ENCODE data around the gene EMID1. TPM values are rescaled to one million over a fixed set of nuclear protein-coding genes. Genes with fewer than 3 reads are reported as not detected.
"Not testable (repeated sequence)": the region's sequence is repeated elsewhere in the genome, so short reads cannot be mapped to it uniquely, and the experiment has no call there.

The EMID1 gene
- total RNA-seq, 1 donor from 2014 or later = 18.5 TPM

GRCh38 chr22:29231971-29232959 lies 26.6 kb downstream of the EMID1 start:
- no peak for DNase-seq

GRCh38 chr22:29233277-29233877 lies 27.7 kb downstream of the EMID1 start:
- DNase-seq = no peak

DNA sequence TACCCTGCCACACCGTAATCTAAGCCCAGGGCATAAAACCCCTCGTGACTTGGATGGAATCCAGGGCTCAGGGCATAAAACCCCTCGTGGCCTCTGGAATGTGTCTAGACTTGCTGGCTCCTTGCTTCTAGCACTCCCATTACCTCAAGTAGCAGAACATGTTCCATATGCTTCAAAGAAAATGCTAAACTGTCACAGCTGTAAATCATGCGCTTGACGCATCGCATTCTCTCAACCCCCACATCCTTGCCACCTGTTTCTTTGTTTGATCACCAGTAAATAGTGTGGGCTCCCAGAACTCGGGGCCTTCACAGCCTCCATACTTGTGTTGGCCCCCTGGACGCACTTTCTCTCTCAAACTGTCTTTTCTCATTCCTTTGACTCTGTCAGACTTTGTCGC lies 34.8 kb downstream of the EMID1 start:
- DNase-seq = not testable (repeated sequence)

- DNase-seq = no peak
These were observed 38.3 kb downstream of the EMID1 start for GRCh38 chr22:29243874-29244446.

DNA sequence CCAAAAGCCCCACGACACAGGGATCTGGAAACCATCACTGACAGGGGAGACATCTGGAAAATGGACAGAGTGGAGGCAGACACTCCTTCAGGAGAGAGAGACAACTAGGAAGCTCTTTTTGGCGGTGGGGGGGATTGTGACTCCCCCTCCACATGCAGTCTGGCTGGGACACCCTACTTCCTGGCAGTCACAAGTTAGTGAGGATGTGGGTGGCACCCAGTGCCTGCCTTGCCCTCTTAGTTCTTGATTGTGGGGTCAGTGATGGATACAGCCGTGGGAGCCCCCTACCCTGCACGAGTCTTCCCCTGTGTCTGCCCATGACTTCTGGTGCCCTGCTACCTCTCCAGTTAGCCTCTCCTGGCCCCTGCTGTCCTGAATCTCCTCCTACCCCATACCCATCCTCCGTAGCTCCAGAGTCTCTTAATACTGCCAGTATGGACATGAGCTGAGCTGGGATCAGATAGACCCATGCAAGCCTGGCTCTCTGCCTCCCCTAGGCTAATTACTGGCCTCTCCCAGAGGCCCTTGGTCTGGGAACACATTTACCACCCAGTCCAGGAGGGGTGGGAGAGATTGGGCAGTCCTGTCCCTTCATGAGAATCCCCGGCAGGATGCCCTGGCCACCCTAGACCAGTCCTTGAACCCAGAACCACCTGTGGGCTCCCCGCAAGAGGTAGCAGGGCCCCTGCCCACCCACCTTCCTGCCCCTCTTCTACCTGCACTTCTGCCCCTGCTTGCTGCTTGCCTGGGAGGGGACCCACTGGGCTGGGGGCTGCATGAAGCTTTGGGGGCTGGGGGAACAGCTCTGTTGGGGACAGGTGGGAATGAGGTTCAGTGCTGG lies 39.3 kb downstream of the EMID1 start:
- no peak for DNase-seq

DNA sequence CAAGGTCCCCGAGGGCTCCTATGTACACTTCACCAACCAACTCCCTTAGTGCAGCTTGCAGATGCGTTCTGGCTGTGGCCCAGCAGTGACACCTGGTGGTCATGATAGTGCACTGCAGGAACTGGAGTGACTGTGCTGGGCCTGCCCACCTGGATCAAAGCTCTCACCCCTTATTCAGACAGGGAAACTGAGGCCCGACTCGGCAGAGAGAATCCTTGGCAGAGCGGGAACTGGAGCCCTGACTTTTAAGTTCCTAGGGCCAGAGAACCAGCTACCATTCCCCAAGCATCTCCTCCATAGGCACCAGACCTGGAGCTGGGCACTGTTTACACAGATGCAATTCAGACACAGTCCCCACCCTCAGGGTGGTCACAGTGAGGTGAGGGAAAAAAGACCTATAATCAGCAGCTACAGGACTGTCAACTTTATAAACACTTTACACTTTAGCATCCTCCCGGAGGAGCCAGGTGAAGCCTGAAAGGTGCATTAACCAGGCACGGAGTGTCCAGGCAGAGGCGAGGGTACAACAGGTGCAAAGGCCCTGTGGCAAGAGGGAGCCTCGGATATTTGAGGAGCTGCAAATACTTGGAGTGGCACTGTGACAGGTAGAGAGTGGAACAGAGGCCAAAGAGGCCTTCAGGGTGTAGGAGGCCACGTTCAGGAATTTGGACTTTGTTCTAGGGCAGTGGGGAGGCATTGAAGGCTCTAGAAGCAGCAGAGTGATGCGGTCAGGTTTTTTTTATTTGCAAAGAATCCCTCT lies 40.1 kb downstream of the EMID1 start:
- DNase-seq = peak; percentile 34

DNA sequence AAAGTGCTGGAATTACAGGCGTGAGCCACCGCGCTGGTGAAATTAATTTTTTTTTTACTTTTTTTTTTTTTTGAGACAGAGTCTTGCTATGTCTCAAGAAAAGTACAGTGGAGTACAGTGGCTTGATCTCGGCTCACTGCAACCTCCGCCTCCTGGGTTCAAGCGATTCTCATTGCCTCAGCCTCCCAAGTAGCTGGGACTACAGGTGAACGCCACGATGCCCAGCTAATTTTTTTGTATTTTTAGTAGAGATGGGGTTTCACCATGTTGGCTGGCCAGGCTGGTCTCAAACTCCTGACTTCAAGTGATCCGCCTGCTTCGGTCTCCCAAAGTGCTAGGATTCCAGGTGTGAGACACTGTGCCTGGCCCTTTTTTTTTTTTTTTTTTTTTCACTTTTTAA lies 42.2 kb downstream of the EMID1 start:
- not testable (repeated sequence) for DNase-seq

- no peak for DNase-seq
These were observed 45.6 kb downstream of the EMID1 start for GRCh38 chr22:29251265-29251664.

DNA sequence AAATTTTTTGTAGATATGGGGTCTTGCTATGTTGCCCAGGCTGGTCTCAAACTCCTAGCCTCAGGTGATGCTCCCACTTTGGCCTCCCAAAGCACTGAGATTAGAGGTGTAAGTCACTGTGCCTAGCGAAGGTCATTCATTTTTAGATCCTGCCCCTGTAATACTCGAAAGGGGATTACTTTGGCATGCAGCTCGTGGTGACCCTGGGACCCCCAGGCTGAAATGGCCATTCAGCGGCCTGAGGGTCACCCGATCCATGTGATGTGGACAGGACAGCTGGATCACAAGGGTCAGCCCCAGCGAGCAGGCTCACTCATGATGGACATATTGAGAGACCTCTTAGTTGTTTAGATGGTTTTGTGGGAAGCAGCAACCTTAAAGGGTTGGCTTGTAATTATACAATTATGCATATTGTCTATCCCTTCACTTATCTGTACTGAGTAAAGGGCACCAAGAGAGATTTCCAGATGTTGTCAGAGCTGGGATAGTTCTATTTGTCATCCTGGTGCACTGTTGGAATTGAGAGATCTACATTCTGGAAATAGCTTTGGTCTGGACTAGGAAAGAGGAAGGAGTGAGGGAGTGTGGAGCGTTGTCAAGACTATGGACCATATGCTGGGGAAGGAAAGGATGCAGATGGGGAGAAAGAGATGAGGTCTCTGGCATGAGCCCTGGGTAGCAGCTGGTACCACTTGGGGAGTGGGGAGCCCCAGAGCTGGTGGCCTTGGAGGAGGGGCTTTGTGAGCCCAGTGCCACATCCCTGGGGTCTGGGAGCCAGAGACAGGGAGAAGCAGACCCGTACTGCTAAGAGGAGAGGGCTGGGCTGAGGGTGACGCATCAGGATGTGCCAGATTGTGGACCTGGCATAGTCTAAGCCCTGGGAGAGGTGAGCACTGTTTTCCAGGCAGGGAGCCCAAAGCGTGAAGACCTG lies 46.5 kb downstream of the EMID1 start:
- no peak for DNase-seq

- DNase-seq = no peak
These were observed 48.0 kb downstream of the EMID1 start for GRCh38 chr22:29253561-29254285.

GRCh38 chr22:29254286-29254660 lies 48.6 kb downstream of the EMID1 start:
- no peak for DNase-seq

GRCh38 chr22:29255064-29255621 lies 49.4 kb downstream of the EMID1 start:
- DNase-seq = no peak

GRCh38 chr22:29256606-29257325 lies 51.1 kb downstream of the EMID1 start:
- no peak for DNase-seq

DNA sequence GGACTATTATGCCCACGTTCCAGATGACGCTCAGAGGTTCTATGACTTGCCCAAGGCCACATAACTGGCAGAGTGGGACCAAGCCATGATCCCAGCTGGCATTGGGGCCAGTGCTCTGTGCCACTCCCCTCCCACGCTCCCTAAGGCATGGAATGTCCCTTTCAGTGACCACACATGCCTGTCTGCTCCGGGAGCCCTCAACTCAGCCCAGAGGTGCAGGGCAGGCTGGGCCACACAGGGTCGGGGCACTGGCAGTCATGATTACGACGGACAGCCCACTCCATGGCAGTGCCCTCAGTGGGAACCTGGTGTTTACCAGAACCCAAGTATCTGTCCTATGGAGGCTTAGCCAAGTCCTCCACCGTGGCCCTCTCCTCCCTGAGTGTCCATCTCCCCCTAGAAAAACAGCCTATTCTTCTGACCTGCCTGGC lies 52.1 kb downstream of the EMID1 start:
- no peak for DNase-seq

GRCh38 chr22:29258407-29259252 lies 52.9 kb downstream of the EMID1 start:
- no peak for DNase-seq

DNA sequence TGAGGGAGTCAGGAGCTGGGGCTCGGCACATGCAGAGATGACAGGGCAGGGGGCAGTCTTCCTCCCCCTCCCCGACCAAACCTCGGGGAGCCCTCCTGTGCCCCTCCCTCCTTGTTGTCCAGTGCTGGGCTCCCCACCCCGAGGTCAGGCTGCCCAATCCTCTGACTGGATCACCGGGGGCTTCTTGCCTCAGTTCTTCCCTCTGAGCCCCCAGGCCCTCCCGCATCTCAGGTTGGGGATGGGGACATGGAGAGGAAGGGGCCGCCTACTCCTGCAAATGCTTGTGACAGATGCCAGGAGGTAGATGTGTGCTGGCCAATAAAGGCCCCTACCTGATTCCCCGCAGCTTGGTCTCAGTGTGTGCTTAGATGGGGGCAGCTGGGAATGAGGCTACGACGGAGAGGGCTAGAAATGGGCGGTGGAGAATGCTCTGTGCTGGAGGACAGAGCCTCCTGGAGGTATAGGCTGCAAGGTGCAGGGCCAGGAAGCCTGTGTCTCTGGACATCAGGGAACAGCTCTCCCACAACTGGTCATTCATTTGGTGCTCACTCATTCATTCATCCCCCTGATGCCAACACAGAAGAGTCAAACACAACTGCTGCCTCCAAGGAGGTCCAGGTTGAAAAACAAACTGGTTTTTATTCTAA lies 53.7 kb downstream of the EMID1 start:
- no peak for DNase-seq

DNA sequence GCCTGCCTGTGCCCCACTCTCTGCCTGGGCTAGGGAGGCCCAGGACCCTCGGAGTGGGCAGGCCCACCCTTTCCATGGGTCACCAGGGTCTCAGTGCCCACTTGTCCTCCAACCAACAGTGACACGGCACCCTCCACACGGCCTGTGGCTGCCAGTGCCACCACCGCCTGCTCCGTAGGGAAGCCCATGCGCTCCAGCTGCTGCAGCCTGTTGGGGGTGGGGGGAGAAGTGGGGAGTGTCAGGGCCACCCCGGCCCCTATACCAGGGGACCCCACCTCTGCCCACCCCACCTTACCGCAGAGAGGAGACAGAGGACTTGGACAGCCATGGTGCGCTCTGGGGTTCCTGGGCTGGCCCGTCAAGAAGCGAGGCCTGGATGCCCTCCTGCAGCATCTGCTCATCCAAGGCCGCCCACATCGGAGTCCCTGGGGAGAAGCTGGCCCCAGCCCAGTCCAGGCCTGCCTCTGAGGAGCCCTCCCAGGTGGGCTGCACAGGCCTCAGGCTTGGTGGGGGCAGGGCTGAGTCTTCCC lies 54.4 kb downstream of the EMID1 start:
- no peak for DNase-seq
